Sigmoid colon (tissue), 7 donors: ENCODE measurements around the gene CD55. TPM values are rescaled to one million over a fixed set of nuclear protein-coding genes. Genes with fewer than 3 reads are reported as not detected.
A peak's percentile ranks its signal among the peaks of the same experiment; 100 is the strongest.

Experiments used
- DNase-seq: peaks from one replicate; pipeline ENCODE4 v3.0.0-alpha.2; 2019
- H3K27ac ChIP-seq, 4 donors: fragments of 200-600 bp; sonication (generic); one replicate each; pipeline ENCODE4 v1.5.1; 2016 to 2019; ENCODE audit warnings: mild to moderate bottlenecking in 1 of 4
- H3K27me3 ChIP-seq, 3 donors: fragments of 200-600 bp; sonication (generic); one replicate each; pipeline ENCODE4 v1.5.1; 2019; ENCODE audit warnings: mild to moderate bottlenecking in 1 of 3
- H3K36me3 ChIP-seq, 4 donors: fragments of 200-600 bp; sonication (generic); one replicate each; pipeline ENCODE4 v1.5.1; 2016 to 2019
- H3K4me1 ChIP-seq, 4 donors: fragments of 200-600 bp; sonication (generic); one replicate each; pipeline ENCODE4 v1.5.1; 2017 to 2019
- H3K4me3 ChIP-seq, 4 donors: fragments of 200-600 bp; sonication (generic); one replicate each; pipeline ENCODE4 v1.5.1; 2017 to 2019; ENCODE audit warnings: mild to moderate bottlenecking in 2 of 4, moderate library complexity in 1 of 4
- H3K9me3 ChIP-seq, 4 donors: fragments of 200-600 bp in 3 of 4; sonication (generic) in 3 of 4; one replicate each; pipeline versions ENCODE4 v1.5.1 to v1.6.1; 2013 to 2019
- EP300 ChIP-seq, 4 donors: sonication (generic); formaldehyde crosslinking; IDR thresholded peaks; one replicate each; pipeline ENCODE4 v1.6.1; 2017; ENCODE audit warnings: antibody characterized with exemption in 4 of 4
- POLR2A ChIP-seq, 2 donors: fragments of 450-650 bp; IDR thresholded peaks; one replicate each; pipeline ENCODE4 v1.6.1; 2016; ENCODE audit warnings: antibody characterized with exemption in 2 of 2, mild to moderate bottlenecking in 2 of 2, moderate library complexity in 2 of 2
- POLR2AphosphoS5 ChIP-seq, 4 donors: sonication (generic); formaldehyde crosslinking; IDR thresholded peaks; one replicate each; pipeline ENCODE4 v1.6.1; 2017; ENCODE audit warnings: antibody characterized with exemption in 4 of 4
- WGBS, 2 donors: extraction: QIAGEN DNeasy Blood & Tissue Kit; methylation state at CpG; one replicate each; pipeline ENCODE4 v1.1.7; 2013; 5-methylcytosine and 5-hydroxymethylcytosine counted together
- intact Hi-C: fragments of 100-400 bp; cut with DNase I; formaldehyde crosslinking; loops from one replicate; pipeline ENCODE4 v1.15.1; 2023
- polyA plus RNA-seq, 3 donors: library from polyadenylated mRNA; stranded (reverse); fragments of 200-250 nt; gene quantifications; one replicate each; pipeline ENCODE4 v1.2.3, GENCODE V29; 2013
- total RNA-seq, 4 donors: library from RNA; depleted of rRNA; stranded (reverse); fragments of >200 nt; gene quantifications; one replicate each; pipeline ENCODE4 v1.1.0, GENCODE V29; 2016
- TF ChIP-seq, protein P1 (sequence below), 4 experiments: fragments of 450-650 bp in 3 of 4; fragments of 200-600 bp in 1 of 4; IDR thresholded peaks; one replicate each; pipeline ENCODE4 v1.5.1; 2016 to 2019; ENCODE audit warnings: antibody characterized with exemption in 4 of 4, mild to moderate bottlenecking in 3 of 4, moderate library complexity in 2 of 4
- donor health status: healthy with polysubstance abuse.
- donor health status: Bipolar disorder and iron deficiency.
- donor health status: healthy.

CD55 gene
- total and polyA plus RNA-seq, 7 donors, result 10.8 to 56.1 (median 41.5) TPM

DNA sequence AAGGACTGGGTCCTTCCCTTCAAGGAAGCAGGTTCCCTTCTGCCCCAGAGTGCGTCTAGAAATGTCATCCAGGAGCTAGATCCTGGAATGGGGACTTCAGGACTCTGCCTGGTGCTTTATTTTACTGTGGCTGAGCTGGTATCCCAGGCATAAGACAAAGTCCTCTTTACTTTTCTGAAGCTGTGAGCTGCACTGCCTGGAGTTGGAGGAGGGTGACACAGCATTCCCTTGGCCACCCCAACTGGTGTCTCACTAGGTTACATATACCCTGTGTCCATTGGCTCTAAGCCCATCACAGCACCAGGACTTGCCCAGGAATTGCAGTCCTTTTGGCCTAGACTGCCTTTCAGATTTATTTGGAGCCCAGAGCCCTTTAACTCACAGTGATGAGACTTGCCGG, 41.8 kb upstream of the CD55 start:
- intact Hi-C loops, result no loop called here
- WGBS, 2 donors, result 97% methylated on average over 2 of the region's 2 CpGs
- H3K27ac ChIP-seq, result no peak overlapping the region
- H3K9me3 ChIP-seq, result no peaks in the 10 kb centered on the region
- no peak overlapping the region for H3K4me3 ChIP-seq
- TF ChIP-seq POLR2A (IDR thresholded peaks at IDR 0.05), result no peak
- no peak for TF ChIP-seq POLR2AphosphoS5 (IDR thresholded peaks at IDR 0.05)
- no peak for TF ChIP-seq EP300 (IDR thresholded peaks at IDR 0.05)
- TF ChIP-seq, protein P1, sequence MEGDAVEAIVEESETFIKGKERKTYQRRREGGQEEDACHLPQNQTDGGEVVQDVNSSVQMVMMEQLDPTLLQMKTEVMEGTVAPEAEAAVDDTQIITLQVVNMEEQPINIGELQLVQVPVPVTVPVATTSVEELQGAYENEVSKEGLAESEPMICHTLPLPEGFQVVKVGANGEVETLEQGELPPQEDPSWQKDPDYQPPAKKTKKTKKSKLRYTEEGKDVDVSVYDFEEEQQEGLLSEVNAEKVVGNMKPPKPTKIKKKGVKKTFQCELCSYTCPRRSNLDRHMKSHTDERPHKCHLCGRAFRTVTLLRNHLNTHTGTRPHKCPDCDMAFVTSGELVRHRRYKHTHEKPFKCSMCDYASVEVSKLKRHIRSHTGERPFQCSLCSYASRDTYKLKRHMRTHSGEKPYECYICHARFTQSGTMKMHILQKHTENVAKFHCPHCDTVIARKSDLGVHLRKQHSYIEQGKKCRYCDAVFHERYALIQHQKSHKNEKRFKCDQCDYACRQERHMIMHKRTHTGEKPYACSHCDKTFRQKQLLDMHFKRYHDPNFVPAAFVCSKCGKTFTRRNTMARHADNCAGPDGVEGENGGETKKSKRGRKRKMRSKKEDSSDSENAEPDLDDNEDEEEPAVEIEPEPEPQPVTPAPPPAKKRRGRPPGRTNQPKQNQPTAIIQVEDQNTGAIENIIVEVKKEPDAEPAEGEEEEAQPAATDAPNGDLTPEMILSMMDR (IDR thresholded peaks at IDR 0.05), result no peak
- no peaks in the 10 kb centered on the region for H3K36me3 ChIP-seq
- H3K4me1 ChIP-seq, result no peaks in the 10 kb centered on the region
- no peaks in the 10 kb centered on the region for H3K27me3 ChIP-seq
- no peak for DNase-seq

DNA sequence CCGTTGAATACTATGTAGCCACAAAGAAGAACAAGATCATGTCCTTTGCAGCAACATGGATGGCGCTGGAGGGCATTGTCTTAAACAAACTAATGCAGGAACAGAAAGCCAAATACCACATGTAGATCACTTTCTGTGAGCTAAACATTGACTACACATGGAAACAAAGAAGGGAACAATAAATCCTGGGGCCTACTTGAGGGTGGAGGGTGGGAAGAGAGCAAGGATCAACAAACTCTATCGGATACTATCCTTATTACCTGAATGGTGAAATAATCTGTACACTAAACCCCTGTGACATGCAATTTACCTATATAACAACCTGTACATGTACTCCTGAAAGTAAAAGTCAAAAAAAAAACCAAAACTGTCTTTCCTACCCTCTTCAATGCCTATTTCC, 40.8 kb upstream of the CD55 start:
- Histone ChIP-seq H3K36me3 (no peaks in the 10 kb centered on the region), H3K27ac (no peak overlapping the region), H3K27me3 (no peaks in the 10 kb centered on the region), H3K4me3 (no peak overlapping the region), H3K9me3 (no peaks in the 10 kb centered on the region), H3K4me1 (no peaks in the 10 kb centered on the region)
- DNase-seq, result no peak
- intact Hi-C loops, result no loop called here
- TF ChIP-seq POLR2A (IDR thresholded peaks at IDR 0.05) (no peak), POLR2AphosphoS5 (IDR thresholded peaks at IDR 0.05) (no peak), EP300 (IDR thresholded peaks at IDR 0.05) (no peak)
- TF ChIP-seq, protein P1 (IDR thresholded peaks at IDR 0.05), result no peak
- 51 to 77% methylated on average over 3 of the region's 3 CpGs for WGBS, 2 donors

DNA sequence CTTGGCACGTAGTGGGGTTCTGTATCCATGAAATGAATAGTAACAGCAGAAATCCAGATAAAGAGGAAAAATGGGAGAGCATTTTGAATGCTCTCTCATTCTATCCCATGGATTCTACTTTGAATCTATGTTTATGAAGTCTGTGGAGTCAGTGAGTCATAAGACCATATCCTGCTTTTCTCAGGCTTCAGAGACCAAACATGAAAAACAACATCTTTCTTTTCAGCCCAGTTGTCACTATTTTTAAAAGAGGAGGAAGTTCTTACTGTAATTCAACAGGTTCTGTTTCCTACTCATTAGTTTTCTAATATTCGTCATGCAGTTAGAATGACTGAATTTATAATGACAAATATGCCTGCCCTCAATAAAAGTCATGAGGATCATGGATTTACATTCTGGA, 39.4 kb upstream of the CD55 start:
- no peaks in the 10 kb centered on the region for H3K36me3 ChIP-seq
- intact Hi-C loops, result no loop called here
- H3K4me1 ChIP-seq, result peaks cover 0 to 13% (median 9%) of the 10 kb centered on the region in 4 donors
- no peaks in the 10 kb centered on the region for H3K27me3 ChIP-seq
- no peak for DNase-seq
- 45 to 50% methylated on average over 2 of the region's 2 CpGs for WGBS, 2 donors
- H3K9me3 ChIP-seq, result no peaks in the 10 kb centered on the region
- peak overlapping the region in 1 of 4 donors; percentile 48 for H3K27ac ChIP-seq
- no peak overlapping the region for H3K4me3 ChIP-seq
- TF ChIP-seq, protein P1 (IDR thresholded peaks at IDR 0.05), result no peak
- TF ChIP-seq POLR2AphosphoS5 (IDR thresholded peaks at IDR 0.05), result no peak
- TF ChIP-seq POLR2A (IDR thresholded peaks at IDR 0.05), result no peak

DNA sequence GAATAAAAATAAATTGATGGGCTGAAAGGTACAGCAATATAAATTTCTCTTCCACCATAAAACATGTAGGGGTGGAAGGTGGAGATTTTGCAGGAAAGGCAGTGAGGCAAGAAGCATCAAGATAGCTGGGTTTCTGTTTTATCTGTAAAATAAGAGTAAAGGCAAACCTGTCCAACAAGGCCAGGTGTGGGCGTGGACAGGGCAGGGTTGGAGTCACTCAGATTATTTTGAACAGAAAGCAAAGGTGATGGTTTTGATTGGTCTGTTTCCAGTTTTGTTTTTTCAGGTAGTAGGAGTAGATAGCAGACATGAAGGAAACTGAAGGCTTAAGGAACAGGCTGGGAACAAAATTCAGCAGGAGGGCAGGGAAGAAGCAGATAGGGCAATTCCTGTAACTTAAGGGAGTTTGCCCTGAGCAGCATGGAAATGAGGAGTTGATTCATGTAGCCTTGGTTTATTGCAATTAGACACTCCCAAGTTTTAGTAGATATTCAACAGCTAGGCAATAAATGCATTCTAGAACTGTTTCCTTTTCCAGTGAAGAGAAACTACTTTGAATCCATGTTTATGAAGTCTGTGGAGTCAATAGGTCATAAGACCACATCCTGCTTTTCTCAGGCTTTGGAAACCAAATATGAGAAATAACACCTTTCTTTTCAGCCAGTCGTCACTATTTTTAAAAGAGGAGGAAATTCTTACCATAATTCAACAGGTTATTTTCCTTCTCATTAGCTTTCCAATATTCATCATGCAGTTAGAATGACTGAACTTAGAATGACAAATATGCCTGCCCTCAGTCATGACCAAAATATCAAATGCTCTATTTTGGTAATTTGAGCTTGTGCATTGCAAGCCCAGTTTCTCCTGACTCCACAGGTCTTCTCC, 38.7 kb upstream of the CD55 start:
- WGBS, 2 donors, result 13 to 47% methylated on average over 2 of the region's 2 CpGs
- H3K27ac ChIP-seq, result peak overlapping the region in 1 of 4 donors; percentile 48

More for the DNA sequence above, 38.7 kb upstream of the CD55 start:
- Histone ChIP-seq H3K9me3 (no peaks in the 10 kb centered on the region), H3K4me1 (peaks cover 0 to 20% (median 13%) of the 10 kb centered on the region in 4 donors), H3K4me3 (no peak overlapping the region), H3K27me3 (no peaks in the 10 kb centered on the region), H3K36me3 (no peaks in the 10 kb centered on the region)
- intact Hi-C loops, result no loop called here
- TF ChIP-seq POLR2A (IDR thresholded peaks at IDR 0.05) (no peak), EP300 (IDR thresholded peaks at IDR 0.05) (no peak), POLR2AphosphoS5 (IDR thresholded peaks at IDR 0.05) (no peak)
- TF ChIP-seq, protein P1 (IDR thresholded peaks at IDR 0.05), result no peak
- no peak for DNase-seq
